Fibroblast of gingiva (primary cell): ENCODE results near the gene IFIT2.

ENCODE experiments used
- DNase-seq: peaks from one replicate; pipeline ENCODE4 v3.0.0-alpha.2; 2011; ENCODE audit warnings: low read depth

IFIT2 gene

GRCh38 chr10:89342206-89342958, 40.5 kb downstream of the IFIT2 start:
- DNase-seq: peak; percentile 94

- DNase-seq: no peak
These were observed 41.4 kb downstream of the IFIT2 start for GRCh38 chr10:89343089-89343767.

GRCh38 chr10:89344156-89344555, 42.3 kb downstream of the IFIT2 start:
- DNase-seq: no peak

- no peak for DNase-seq
These were observed 43.6 kb downstream of the IFIT2 start for GRCh38 chr10:89345367-89346000.

GRCh38 chr10:89346405-89347254, 44.8 kb downstream of the IFIT2 start:
- peak; percentile 64 for DNase-seq

GRCh38 chr10:89347701-89348457, 46.0 kb downstream of the IFIT2 start:
- DNase-seq: no peak

- no peak for DNase-seq
These were observed 46.6 kb downstream of the IFIT2 start for GRCh38 chr10:89348481-89348880.

GRCh38 chr10:89348975-89349374, 47.1 kb downstream of the IFIT2 start:
- DNase-seq: no peak

- peak; percentile 33 for DNase-seq
These were observed 48.9 kb downstream of the IFIT2 start for GRCh38 chr10:89350631-89351315.

GRCh38 chr10:89351412-89351779, 49.5 kb downstream of the IFIT2 start:
- DNase-seq: no peak

GRCh38 chr10:89351780-89352597, 50.1 kb downstream of the IFIT2 start:
- DNase-seq: peak; percentile 99

GRCh38 chr10:89352802-89353201, 51.0 kb downstream of the IFIT2 start:
- DNase-seq: no peak

GRCh38 chr10:89355394-89355931, 53.6 kb downstream of the IFIT2 start:
- DNase-seq: peak; percentile 71

GRCh38 chr10:89357096-89357495, 55.2 kb downstream of the IFIT2 start:
- no peak for DNase-seq

GRCh38 chr10:89357975-89358374, 56.1 kb downstream of the IFIT2 start:
- DNase-seq: no peak
